SK-N-SH (cell line): ENCODE results near the gene EYA2. TPM values are rescaled to one million over a fixed set of nuclear protein-coding genes. Genes with fewer than 3 reads are reported as not detected.

Source experiments
- CTCF ChIA-PET: fragments of 300-600, 350-600 bp; formaldehyde crosslinking; extraction: SDS; loops from one replicate; lab custom pipeline; 2021; lab: Yijun Ruan, JAX
- POLR2A ChIA-PET: fragments of 350-600 bp; sonication (Branson Sonifier 250); formaldehyde crosslinking; extraction: SDS; loops from one replicate; lab custom pipeline; 2020; ENCODE audit warnings: antibody characterized with exemption, inconsistent platforms; lab: Yijun Ruan, JAX
- DNase-seq: peaks from one replicate; pipeline ENCODE4 v3.0.0; 2012
- H2AFZ ChIP-seq: fragments of 200-600 bp; sonication (generic); 2 replicates; pipeline ENCODE4 v1.8.1; 2016; ENCODE audit warnings: antibody characterized with exemption, mild to moderate bottlenecking, low read depth
- H3F3A ChIP-seq: fragments of 200-600 bp; sonication (generic); replicated peaks from 2 replicates; pipeline ENCODE3; 2016; ENCODE audit warnings: antibody characterized with exemption, mild to moderate bottlenecking; ENCODE audit not compliant: insufficient read depth
- H3K27ac ChIP-seq, 2 experiments: fragments of 200-500 bp in 1 of 2; fragments of 200-600 bp in 1 of 2; sonication (Bioruptor generic) in 1 of 2; sonication (generic), shearing (Covaris generic) in 1 of 2; 2 replicates each; pipeline versions ENCODE4 v1.5.1 to v1.6.1; 2014 to 2016; ENCODE audit warnings: low read depth in 2 of 2, inconsistent platforms in 1 of 2, low read length in 1 of 2, mild to moderate bottlenecking in 1 of 2, mixed read lengths in 1 of 2
- H3K27me3 ChIP-seq: fragments of 200-600 bp; sonication (generic), shearing (Covaris generic); 2 replicates; pipeline ENCODE4 v1.6.1; 2016; ENCODE audit warnings: mixed run types; ENCODE audit not compliant: insufficient read depth
- H3K36me3 ChIP-seq, 2 experiments: fragments of 200-500 bp in 1 of 2; fragments of 200-600 bp in 1 of 2; sonication (Bioruptor generic) in 1 of 2; sonication (generic) in 1 of 2; replicated peaks in 1 of 2; 2 replicates each; pipeline versions ENCODE3 to v1.5.1; 2014 to 2016; ENCODE audit warnings: low read length in 1 of 2, mild to moderate bottlenecking in 1 of 2; ENCODE audit not compliant: insufficient read depth in 2 of 2, control insufficient read depth in 1 of 2
- H3K4me1 ChIP-seq, 2 experiments: fragments of 200-500 bp in 1 of 2; fragments of 200-600 bp in 1 of 2; sonication (Bioruptor generic) in 1 of 2; sonication (generic), shearing (Covaris generic) in 1 of 2; 2 replicates each; pipeline versions ENCODE4 v1.5.1 to v1.6.1; 2014 to 2016; ENCODE audit warnings: low read depth in 1 of 2, low read length in 1 of 2, mixed run types in 1 of 2; ENCODE audit not compliant: insufficient read depth in 2 of 2, control insufficient read depth in 1 of 2
- H3K4me2 ChIP-seq: fragments of 200-600 bp; sonication (generic), shearing (Covaris generic); 2 replicates; pipeline ENCODE4 v1.6.1; 2017; ENCODE audit warnings: mixed run types
- H3K4me3 ChIP-seq, 2 experiments: fragments of 200-500 bp in 1 of 2; fragments of 200-600 bp in 1 of 2; sonication (Bioruptor generic) in 1 of 2; sonication (generic), shearing (Covaris generic) in 1 of 2; 2 replicates each; pipeline versions ENCODE4 v1.5.1 to v1.8.1; 2014 to 2016; ENCODE audit warnings: low read depth in 2 of 2, inconsistent platforms in 1 of 2, low read length in 1 of 2, mild to moderate bottlenecking in 1 of 2, mixed read lengths in 1 of 2, moderate library complexity in 1 of 2
- H3K79me2 ChIP-seq: fragments of 200-600 bp; sonication (generic); 2 replicates; pipeline ENCODE4 v1.8.1; 2017; ENCODE audit warnings: mild to moderate bottlenecking; ENCODE audit not compliant: insufficient read depth
- H3K9ac ChIP-seq: fragments of 200-600 bp; sonication (generic); 2 replicates; pipeline ENCODE4 v1.6.1; 2017; ENCODE audit warnings: mixed run types
- H3K9me2 ChIP-seq: fragments of 200-600 bp; sonication (generic); 2 replicates; pipeline ENCODE4 v1.6.1; 2017; ENCODE audit warnings: mixed run types
- H3K9me3 ChIP-seq: fragments of 200-600 bp; sonication (generic); 2 replicates; pipeline ENCODE4 v1.6.1; 2017; ENCODE audit warnings: mixed run types, mild to moderate bottlenecking, moderate library complexity
- H4K20me1 ChIP-seq: fragments of 200-600 bp; sonication (generic); 2 replicates; pipeline ENCODE4 v1.6.1; 2017; ENCODE audit warnings: mild to moderate bottlenecking, mixed run types; ENCODE audit not compliant: insufficient read depth
- EP300 ChIP-seq, 2 experiments: IDR thresholded peaks; 2 replicates each; pipeline versions ENCODE4 v1.4.0 to v1.6.1; 2012; ENCODE audit warnings: borderline replicate concordance in 1 of 2, low read depth in 1 of 2, low read length in 1 of 2
- EZH2phosphoT487 ChIP-seq: fragments of 200-600 bp; sonication (generic); IDR thresholded peaks from 2 replicates; pipeline ENCODE4 v1.6.1; 2017; ENCODE audit warnings: low read depth, mixed run types, mild to moderate bottlenecking, antibody characterized with exemption, moderate library complexity, borderline replicate concordance
- GATA2 ChIP-seq: sonication (generic); formaldehyde crosslinking; IDR thresholded peaks from 2 replicates; pipeline ENCODE4 v1.5.0; 2020; ENCODE audit warnings: mild to moderate bottlenecking, missing genetic modification reagents
- JUND ChIP-seq: IDR thresholded peaks from 2 replicates; pipeline ENCODE4 v1.4.0; 2012
- MEF2A ChIP-seq: IDR thresholded peaks from 2 replicates; pipeline ENCODE4 v1.4.0; 2012; ENCODE audit warnings: low read depth, borderline replicate concordance
- MXI1 ChIP-seq: IDR thresholded peaks from 2 replicates; pipeline ENCODE4 v1.6.1; 2012; ENCODE audit warnings: mild to moderate bottlenecking, low read depth, low read length, improper control_type of control experiment
- NFIC ChIP-seq: IDR thresholded peaks from 2 replicates; pipeline ENCODE4 v1.4.0; 2012; ENCODE audit warnings: borderline replicate concordance
- RCOR1 ChIP-seq: fragments of 150-350 bp; IDR thresholded peaks from 2 replicates; pipeline ENCODE4 v1.6.1; 2017; ENCODE audit warnings: antibody characterized with exemption, low read length
- SIN3A ChIP-seq: IDR thresholded peaks from 2 replicates; pipeline ENCODE4 v1.6.1; 2012; ENCODE audit warnings: low read depth, mild to moderate bottlenecking, low read length, moderate library complexity, borderline replicate concordance
- TCF12 ChIP-seq: IDR thresholded peaks from 2 replicates; pipeline ENCODE4 v1.4.0; 2012
- WGBS: methylation state at CpG from one replicate; pipeline ENCODE4 v1.1.6; 2017; ENCODE audit warnings: low lambda C conversion rate; 5-methylcytosine and 5-hydroxymethylcytosine counted together
- polyA plus RNA-seq, 3 experiments: library from polyadenylated mRNA; depleted of rRNA; stranded (reverse); fragments of >200 nt; gene quantifications; 2 replicates each; pipeline ENCODE4 v1.2.3, GENCODE V29; 2012
- TF ChIP-seq, protein P1 (sequence below): fragments of 200-600 bp; sonication (generic); IDR thresholded peaks from 2 replicates; pipeline ENCODE4 v1.6.1; 2017; ENCODE audit warnings: antibody characterized with exemption, mild to moderate bottlenecking, moderate library complexity
- TF ChIP-seq, protein P2 (sequence below): fragments of 150-350 bp; IDR thresholded peaks from 2 replicates; pipeline ENCODE4 v1.6.1; 2016; ENCODE audit warnings: mild to moderate bottlenecking, low read depth, low read length
- TF ChIP-seq, protein P3 (sequence below): IDR thresholded peaks from 2 replicates; pipeline ENCODE4 v1.6.1; 2012; ENCODE audit warnings: mild to moderate bottlenecking, low read depth, low read length, moderate library complexity
- TF ChIP-seq, protein P4 (sequence below): IDR thresholded peaks from 2 replicates; pipeline ENCODE4; 2012
- TF ChIP-seq, protein P5 (sequence below): IDR thresholded peaks from 2 replicates; pipeline ENCODE4 v1.4.0; 2012; ENCODE audit warnings: low read depth, borderline replicate concordance
- TF ChIP-seq, protein P6 (sequence below): IDR thresholded peaks from 2 replicates; pipeline ENCODE4 v1.4.0; 2012; ENCODE audit warnings: low read depth, borderline replicate concordance

EYA2 gene
- polyA plus RNA-seq, 1 of the 3 experiments (the other 2 are of a cell fraction), result 0.05 TPM

DNA sequence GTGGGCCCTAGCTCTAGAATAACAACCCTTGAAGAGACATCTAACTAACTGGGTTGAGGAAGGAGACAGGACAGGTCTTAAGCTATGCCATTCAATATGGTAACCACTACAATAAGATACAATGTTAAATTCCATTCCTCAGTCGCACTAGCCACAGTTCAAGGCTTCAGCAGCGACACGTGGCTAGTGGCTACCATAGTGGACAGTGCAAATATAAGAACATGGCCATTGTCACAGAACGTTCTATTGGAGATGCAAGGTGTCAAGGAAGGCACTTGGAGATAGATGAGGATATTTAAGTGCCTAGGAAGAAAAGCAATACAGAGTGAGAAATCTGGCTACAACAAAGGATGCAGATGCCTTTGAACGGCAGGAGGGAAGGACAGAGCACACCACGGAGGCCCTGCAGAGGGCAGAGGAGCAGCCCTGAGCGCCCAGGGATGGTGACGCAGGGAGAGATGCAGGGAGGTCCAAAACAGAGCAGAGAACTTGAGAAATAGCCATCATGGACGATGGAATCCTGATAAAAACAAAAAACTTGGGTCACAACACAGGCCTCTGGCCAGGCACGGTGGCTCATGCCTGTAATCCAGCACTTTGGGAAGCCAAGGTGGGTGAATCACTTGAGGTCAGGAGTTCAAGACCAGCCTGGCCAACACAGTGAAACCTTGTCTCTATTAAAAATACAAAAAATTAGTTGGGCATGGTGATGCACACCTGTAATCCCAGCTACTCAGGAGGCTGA lies 321.2 kb downstream of the EYA2 start:
- H3K9ac ChIP-seq, result no peak overlapping the region
- ChIA-PET POLR2A (no interaction called here), CTCF (interaction anchor here (2.0 to 7.7 kb wide), 4 partner anchors 9 to 463 kb away, joined by 4 to 54 read pairs (median 18); no protein-coding TSS in a partner anchor)
- H3K27me3 ChIP-seq, result no peaks in the 10 kb centered on the region
- 93% methylated on average over 10 of the region's 10 CpGs for WGBS
- H3K9me2 ChIP-seq, result no peaks in the 10 kb centered on the region
- no peak overlapping the region for H3K4me2 ChIP-seq
- no peak overlapping the region for H3K4me3 ChIP-seq
- TF ChIP-seq, protein P1, sequence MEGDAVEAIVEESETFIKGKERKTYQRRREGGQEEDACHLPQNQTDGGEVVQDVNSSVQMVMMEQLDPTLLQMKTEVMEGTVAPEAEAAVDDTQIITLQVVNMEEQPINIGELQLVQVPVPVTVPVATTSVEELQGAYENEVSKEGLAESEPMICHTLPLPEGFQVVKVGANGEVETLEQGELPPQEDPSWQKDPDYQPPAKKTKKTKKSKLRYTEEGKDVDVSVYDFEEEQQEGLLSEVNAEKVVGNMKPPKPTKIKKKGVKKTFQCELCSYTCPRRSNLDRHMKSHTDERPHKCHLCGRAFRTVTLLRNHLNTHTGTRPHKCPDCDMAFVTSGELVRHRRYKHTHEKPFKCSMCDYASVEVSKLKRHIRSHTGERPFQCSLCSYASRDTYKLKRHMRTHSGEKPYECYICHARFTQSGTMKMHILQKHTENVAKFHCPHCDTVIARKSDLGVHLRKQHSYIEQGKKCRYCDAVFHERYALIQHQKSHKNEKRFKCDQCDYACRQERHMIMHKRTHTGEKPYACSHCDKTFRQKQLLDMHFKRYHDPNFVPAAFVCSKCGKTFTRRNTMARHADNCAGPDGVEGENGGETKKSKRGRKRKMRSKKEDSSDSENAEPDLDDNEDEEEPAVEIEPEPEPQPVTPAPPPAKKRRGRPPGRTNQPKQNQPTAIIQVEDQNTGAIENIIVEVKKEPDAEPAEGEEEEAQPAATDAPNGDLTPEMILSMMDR, result no peak
- TF ChIP-seq EZH2phosphoT487 (no peak), RCOR1 (no peak), NFIC (no peak), TCF12 (no peak), EP300 (IDR thresholded peaks at IDR 0.05; ENCODE audit: borderline replicate concordance in 1 of 2, low read depth in 1 of 2, low read length in 1 of 2) (no peak), SIN3A (no peak), MEF2A (no peak), MXI1 (no peak), JUND (no peak), GATA2 (no peak)
- TF ChIP-seq, protein P2, sequence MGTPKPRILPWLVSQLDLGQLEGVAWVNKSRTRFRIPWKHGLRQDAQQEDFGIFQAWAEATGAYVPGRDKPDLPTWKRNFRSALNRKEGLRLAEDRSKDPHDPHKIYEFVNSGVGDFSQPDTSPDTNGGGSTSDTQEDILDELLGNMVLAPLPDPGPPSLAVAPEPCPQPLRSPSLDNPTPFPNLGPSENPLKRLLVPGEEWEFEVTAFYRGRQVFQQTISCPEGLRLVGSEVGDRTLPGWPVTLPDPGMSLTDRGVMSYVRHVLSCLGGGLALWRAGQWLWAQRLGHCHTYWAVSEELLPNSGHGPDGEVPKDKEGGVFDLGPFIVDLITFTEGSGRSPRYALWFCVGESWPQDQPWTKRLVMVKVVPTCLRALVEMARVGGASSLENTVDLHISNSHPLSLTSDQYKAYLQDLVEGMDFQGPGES, result no peak
- TF ChIP-seq, protein P3, sequence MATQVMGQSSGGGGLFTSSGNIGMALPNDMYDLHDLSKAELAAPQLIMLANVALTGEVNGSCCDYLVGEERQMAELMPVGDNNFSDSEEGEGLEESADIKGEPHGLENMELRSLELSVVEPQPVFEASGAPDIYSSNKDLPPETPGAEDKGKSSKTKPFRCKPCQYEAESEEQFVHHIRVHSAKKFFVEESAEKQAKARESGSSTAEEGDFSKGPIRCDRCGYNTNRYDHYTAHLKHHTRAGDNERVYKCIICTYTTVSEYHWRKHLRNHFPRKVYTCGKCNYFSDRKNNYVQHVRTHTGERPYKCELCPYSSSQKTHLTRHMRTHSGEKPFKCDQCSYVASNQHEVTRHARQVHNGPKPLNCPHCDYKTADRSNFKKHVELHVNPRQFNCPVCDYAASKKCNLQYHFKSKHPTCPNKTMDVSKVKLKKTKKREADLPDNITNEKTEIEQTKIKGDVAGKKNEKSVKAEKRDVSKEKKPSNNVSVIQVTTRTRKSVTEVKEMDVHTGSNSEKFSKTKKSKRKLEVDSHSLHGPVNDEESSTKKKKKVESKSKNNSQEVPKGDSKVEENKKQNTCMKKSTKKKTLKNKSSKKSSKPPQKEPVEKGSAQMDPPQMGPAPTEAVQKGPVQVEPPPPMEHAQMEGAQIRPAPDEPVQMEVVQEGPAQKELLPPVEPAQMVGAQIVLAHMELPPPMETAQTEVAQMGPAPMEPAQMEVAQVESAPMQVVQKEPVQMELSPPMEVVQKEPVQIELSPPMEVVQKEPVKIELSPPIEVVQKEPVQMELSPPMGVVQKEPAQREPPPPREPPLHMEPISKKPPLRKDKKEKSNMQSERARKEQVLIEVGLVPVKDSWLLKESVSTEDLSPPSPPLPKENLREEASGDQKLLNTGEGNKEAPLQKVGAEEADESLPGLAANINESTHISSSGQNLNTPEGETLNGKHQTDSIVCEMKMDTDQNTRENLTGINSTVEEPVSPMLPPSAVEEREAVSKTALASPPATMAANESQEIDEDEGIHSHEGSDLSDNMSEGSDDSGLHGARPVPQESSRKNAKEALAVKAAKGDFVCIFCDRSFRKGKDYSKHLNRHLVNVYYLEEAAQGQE, result no peak
- TF ChIP-seq, protein P4, sequence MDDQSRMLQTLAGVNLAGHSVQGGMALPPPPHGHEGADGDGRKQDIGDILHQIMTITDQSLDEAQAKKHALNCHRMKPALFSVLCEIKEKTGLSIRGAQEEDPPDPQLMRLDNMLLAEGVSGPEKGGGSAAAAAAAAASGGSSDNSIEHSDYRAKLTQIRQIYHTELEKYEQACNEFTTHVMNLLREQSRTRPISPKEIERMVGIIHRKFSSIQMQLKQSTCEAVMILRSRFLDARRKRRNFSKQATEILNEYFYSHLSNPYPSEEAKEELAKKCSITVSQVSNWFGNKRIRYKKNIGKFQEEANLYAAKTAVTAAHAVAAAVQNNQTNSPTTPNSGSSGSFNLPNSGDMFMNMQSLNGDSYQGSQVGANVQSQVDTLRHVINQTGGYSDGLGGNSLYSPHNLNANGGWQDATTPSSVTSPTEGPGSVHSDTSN, result no peak
- TF ChIP-seq, protein P5, sequence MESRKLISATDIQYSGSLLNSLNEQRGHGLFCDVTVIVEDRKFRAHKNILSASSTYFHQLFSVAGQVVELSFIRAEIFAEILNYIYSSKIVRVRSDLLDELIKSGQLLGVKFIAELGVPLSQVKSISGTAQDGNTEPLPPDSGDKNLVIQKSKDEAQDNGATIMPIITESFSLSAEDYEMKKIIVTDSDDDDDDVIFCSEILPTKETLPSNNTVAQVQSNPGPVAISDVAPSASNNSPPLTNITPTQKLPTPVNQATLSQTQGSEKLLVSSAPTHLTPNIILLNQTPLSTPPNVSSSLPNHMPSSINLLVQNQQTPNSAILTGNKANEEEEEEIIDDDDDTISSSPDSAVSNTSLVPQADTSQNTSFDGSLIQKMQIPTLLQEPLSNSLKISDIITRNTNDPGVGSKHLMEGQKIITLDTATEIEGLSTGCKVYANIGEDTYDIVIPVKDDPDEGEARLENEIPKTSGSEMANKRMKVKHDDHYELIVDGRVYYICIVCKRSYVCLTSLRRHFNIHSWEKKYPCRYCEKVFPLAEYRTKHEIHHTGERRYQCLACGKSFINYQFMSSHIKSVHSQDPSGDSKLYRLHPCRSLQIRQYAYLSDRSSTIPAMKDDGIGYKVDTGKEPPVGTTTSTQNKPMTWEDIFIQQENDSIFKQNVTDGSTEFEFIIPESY, result no peak
- TF ChIP-seq, protein P6, sequence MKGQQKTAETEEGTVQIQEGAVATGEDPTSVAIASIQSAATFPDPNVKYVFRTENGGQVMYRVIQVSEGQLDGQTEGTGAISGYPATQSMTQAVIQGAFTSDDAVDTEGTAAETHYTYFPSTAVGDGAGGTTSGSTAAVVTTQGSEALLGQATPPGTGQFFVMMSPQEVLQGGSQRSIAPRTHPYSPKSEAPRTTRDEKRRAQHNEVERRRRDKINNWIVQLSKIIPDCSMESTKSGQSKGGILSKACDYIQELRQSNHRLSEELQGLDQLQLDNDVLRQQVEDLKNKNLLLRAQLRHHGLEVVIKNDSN, result no peak
- no peak for DNase-seq
- no peaks in the 10 kb centered on the region for H3K9me3 ChIP-seq
- H3K36me3 ChIP-seq, result peaks cover 52 to 70% of the 10 kb centered on the region in 2 experiments
- H2AFZ ChIP-seq, result no peak overlapping the region
- H3K4me1 ChIP-seq, result no peaks in the 10 kb centered on the region
- H3K79me2 ChIP-seq, result peaks cover 27% of the 10 kb centered on the region
- peaks cover 3% of the 10 kb centered on the region; the same call in 1 of the 2 replicates for H4K20me1 ChIP-seq
- H3F3A ChIP-seq, result no peaks in the 10 kb centered on the region
- no peak overlapping the region for H3K27ac ChIP-seq
